Activated CD8-positive, alpha-beta memory T cell treated with anti-CD3 and anti-CD28 coated beads, Interleukin-2, amount 50 U/mL, for 1 hour (primary cell): ENCODE data around the gene FUS.
"Not testable (repeated sequence)": the region's sequence is repeated elsewhere in the genome, so short reads cannot be mapped to it uniquely, and the experiment has no call there.

Experiments
- DNase-seq: peaks from one replicate; pipeline ENCODE4 v3.0.0-alpha.2; 2020; ENCODE audit errors: extremely low read depth

FUS gene

DNA sequence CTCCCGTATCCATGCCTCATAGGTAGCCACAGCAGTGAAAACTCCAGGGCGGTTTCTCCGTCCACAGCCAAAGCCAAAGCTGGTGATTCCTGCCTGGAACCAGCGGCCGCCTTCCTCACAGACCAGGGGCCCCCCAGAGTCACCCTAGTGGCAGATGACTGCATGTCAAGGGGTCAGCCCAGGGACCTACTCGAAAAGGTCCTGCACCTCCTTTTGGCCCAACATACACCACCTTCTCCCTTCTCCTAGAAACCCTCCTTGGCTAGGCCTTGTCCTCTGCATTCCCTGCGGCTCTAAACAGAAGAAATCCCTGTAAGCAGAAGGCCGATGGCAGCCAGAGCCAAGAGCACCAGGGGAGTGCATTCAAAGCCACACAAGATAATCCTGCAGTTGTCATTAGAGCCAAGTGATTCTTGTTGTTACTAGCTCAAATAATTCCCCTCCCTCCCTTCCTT is 36.2 kb upstream of the FUS start:
- DNase-seq, result no peak

DNA sequence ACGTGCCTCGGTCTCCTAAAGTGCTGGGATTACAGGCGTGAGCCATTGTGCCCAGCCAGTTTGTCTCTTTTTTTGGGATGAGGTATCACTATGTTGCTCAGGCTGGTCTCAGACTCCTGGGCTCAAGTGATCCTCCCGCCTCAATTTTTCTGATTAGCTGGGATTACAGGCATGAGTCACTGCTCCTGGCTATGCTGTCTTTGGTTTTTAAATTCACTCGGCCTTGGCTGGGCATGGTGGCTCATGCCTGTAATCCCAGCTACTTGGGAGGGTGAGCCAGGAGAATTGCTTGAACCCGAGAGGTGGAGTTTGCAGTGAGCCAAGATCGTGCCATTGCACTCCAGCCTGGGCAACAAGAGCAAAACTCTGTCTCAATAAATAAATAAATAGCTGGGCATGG is 35.5 kb upstream of the FUS start:
- DNase-seq, result not testable (repeated sequence)

DNA sequence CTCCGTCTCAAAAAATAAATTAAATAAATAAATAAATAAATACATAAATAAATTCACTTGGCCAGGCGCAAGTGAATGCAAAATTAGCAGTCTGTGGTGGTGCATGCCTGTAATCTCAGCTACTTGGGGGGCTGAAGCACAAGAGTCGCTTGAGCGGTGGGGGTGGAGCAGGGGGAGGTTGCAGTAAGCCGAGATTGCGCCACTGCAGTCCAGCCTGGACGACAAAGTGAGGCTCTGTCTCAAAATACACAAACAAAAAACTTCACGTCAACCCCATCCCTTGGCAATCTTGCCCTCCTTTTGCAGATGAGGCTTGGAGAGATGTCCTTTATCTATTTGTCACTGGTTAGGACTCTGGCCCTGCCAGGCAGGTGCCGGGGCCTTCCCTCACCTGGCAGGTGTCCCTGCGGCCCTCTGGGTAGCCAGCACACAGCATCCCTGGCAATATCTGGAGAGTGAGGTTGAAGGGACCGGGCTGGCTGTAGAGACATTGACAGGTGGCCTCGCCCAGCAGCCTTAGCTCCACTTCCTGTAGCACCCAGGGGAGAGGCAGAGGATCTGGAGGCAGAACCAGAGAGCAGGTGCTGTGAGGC is 34.4 kb upstream of the FUS start:
- DNase-seq, result no peak

DNA sequence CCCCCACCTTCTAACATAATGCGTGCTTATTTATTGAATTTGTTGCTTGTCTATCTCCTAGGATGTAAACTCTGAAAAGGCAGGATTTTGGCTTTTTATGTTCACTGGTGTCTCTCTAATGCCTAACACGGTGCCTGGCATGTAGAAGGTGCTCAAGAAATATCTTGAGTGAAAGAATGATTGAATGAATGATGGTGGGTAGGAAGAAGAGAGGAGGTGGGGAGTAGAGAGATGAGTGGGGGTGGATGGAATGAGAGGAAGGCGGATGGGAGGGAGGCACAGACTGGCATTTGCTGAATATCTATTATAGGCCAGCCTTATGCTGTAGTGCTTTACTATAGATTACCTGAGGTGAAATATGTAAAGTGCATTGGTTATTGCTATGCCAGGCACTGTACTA is 32.4 kb upstream of the FUS start:
- no peak for DNase-seq

DNA sequence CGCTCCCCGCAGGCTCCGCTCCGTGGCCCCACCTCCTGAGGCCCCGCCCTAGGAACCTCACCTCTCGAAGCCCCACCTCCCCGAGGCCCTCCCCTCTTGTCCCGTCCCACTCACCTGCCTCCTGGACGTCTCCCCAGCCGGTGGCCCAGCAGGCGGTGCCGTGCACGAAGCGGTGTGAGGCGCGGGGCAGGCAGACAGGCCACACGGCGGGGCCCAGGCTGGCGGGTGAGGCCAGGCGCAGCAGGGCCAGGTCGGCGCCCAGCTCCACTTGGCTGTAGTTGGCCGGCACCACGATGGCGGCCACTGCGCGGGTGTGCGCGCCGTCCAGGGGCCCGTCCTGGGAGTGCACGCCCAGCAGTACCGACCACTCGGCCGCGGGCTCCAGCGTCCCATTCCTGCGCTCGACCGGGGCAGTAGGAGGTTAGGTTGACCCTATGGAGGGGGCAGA is 31.6 kb upstream of the FUS start:
- DNase-seq, result no peak

- DNase-seq, result no peak
Measured at GRCh38 chr16:31148896-31149295, 31.0 kb upstream of the FUS start.

- DNase-seq, result no peak
Measured at GRCh38 chr16:31149332-31149731, 30.6 kb upstream of the FUS start.

- no peak for DNase-seq
Measured at GRCh38 chr16:31149894-31150890, 29.7 kb upstream of the FUS start, which contains the start of gene PRSS36. Gene PRSS36 (minus strand): TSS chr16:31150066. CDS start chr16:31150035, 31 bp downstream.

- DNase-seq, result not testable (repeated sequence)
Measured at GRCh38 chr16:31150976-31151375, 29.0 kb upstream of the FUS start.

DNA sequence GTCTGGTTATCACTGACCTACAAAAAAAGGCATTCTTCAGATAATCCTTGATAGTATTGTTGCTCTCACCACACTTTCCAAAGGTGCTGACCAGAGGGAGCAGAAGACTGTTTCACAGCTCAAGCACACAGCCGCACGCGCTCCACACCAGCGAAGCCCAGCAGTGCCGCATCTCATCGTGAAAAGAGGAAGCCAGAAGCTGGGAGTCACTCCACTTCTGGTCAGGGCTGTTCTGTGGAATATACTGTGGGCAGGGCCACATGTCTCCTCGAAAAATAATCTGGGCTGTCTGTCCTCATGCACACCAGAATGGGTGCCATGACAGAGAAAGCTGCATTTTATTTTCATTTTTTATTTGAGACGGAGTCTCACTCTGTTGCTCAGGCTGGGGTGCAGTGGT is 22.8 kb upstream of the FUS start:
- no peak for DNase-seq

DNA sequence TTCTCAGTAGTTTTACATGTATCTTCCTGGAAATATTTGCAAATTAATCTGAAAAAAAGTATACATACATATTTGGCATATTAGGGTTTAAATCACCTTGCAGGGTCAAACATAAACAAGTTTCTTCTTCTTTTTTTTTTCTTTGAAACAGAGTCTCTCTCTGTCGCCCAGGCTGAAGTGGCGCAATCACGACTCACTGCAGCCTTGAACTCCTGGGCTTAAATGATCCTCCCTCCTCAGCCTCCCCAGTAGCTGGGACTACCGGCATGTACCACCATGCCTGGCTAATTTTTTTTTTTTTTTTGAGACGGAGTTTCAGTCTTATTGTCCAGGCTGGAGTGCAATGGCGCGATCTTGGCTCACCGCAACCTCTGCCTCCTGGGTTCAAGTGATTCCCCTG is 12.6 kb upstream of the FUS start:
- no peak for DNase-seq

GRCh38 chr16:31168848-31169247 is 11.1 kb upstream of the FUS start:
- DNase-seq, result no peak

DNA sequence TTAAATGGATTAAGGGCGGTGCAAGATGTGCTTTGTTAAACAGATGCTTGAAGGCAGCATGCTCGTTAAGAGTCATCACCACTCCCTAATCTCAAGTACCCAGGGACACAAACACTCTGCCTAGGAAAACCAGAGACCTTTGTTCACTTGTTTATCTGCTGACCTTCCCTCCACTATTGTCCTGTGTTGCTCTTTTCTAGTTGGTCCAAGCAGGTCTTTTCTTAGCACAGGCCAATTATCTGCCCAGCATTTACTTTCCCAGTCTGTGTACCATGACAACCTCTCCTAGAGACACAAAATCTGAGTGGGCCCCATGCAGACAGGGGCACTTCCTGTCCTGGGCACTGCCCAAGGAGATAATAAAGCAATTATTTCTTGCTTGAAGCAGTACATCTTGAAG is 9.9 kb upstream of the FUS start:
- DNase-seq, result not testable (repeated sequence)

- peak; percentile 18 for DNase-seq
Measured at GRCh38 chr16:31177136-31177535, 2.8 kb upstream of the FUS start.

DNA sequence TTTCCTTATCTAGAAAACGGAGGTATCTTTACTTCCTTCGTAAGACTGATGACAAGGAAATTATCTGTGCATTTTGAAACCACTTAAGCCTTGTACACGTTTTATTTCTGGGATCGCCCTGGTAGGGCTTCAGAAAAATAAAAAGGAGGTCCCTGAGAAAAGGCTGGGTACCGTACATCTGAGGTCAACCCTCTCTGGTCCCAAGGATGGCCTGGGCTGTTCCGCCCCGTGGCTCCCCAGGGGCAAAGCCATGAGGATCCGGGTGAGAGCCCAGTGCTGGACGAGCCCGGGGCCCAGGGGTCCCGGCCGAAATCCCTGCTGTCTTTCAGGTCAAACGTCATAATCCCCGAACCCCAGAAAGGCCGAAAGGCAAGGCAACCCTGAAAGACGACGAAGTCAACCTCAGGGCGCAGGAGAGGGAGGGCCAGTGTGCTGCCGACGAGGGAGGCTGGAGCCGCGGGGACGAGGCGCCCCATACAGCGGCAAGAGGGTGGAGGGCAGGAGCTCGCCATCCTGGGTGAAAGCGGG is 656 bp upstream of the FUS start:
- no peak for DNase-seq

GRCh38 chr16:31181102-31181830 is 1.3 kb downstream of the FUS start:
- DNase-seq, result no peak

DNA sequence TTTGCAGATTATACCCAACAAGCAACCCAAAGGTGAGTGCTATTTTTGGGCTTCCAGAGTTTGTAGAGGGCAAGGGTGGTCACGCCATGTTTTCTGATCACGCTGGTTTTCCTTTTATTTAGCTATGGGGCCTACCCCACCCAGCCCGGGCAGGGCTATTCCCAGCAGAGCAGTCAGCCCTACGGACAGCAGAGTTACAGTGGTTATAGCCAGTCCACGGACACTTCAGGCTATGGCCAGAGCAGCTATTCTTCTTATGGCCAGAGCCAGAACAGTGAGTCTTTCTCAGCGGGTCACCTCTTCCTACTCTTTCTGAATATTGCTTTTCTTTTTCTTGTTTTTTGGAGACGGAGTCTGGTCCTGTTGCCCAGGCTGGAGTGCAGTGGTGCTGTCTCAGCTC is 2.5 kb downstream of the FUS start:
- no peak for DNase-seq

DNA sequence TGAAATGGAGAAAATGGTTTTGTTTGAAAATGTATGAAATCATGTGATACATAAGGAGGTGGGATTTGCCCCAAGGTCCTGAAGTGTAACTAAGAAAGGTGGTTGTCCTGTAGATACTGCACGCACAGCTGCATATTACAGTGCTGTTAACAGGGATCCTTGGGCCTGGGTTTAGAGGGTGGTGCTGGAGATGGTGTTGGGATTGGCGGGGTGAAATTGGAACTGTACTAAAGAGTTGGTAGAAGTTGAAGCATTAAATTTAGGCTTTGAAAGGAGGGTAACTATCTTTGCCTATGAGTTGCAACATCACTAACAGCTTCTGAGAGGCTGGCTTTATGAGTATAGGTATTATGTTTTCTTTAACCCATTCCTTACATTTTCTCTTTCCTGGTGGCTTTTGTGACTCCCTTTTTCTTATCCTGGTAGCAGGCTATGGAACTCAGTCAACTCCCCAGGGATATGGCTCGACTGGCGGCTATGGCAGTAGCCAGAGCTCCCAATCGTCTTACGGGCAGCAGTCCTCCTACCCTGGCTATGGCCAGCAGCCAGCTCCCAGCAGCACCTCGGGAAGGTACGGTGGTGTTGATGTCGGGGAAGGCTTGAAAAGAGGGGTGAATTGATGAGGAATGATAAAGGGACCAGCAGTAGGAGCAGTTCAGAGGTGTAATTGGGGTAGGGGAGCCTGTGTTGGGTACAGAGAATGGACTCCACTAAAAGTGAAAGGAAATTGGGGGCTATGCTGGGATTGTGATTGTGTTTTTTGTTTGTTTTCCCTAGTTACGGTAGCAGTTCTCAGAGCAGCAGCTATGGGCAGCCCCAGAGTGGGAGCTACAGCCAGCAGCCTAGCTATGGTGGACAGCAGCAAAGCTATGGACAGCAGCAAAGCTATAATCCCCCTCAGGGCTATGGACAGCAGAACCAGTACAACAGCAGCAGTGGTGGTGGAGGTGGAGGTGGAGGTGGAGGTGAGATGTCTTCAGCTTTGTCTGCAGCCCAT is 3.8 kb downstream of the FUS start:
- DNase-seq, result no peak

DNA sequence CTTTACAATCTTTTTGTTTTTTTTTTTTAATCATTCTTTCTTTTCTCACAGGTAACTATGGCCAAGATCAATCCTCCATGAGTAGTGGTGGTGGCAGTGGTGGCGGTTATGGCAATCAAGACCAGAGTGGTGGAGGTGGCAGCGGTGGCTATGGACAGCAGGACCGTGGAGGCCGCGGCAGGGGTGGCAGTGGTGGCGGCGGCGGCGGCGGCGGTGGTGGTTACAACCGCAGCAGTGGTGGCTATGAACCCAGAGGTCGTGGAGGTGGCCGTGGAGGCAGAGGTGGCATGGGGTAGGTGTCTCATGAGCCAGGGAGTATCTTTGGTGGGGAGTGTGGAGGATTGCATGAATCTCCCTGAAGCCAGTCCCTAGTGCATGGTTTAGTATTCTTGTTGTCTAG is 4.9 kb downstream of the FUS start:
- no peak for DNase-seq

- DNase-seq, result no peak
Measured at GRCh38 chr16:31185339-31185738, 5.4 kb downstream of the FUS start.

DNA sequence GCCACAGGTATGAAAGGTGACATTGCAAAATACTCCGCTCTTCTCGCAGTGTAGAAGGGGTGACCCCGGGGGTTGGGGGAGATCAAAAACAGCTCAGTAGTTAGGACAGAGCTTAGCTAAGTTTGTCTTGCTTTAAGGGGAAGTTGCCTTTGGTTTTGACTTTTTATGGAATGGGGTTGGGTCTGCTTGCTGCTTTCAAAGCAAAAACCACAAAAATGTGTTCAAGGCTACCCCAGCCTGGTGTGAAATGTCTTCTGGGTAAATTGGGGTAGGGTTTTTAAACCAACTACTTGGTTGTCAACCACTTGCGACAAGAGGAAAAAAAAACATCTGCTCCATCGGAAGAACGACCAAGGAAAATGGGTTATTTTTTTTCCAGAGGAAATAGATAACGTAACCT is 6.2 kb downstream of the FUS start:
- no peak for DNase-seq
